Panc1 (cell line): ENCODE measurements around the gene TWNK.

Experiments used
- CTCF ChIP-seq: fragments of 450-650 bp; IDR thresholded peaks from 2 replicates; pipeline ENCODE4 v1.5.1; 2017; ENCODE audit warnings: mild to moderate bottlenecking
- POLR2AphosphoS5 ChIP-seq: IDR thresholded peaks from 2 replicates; pipeline ENCODE4 v1.6.1; 2012; ENCODE audit warnings: mild to moderate bottlenecking, low read depth, low read length, moderate library complexity
- REST ChIP-seq, 2 experiments: IDR thresholded peaks; 2 replicates each; pipeline ENCODE4 v1.6.1; 2011 to 2012; ENCODE audit warnings: low read depth in 2 of 2, control low read depth in 1 of 2, low read length in 1 of 2, mild to moderate bottlenecking in 1 of 2, moderate library complexity in 1 of 2; ENCODE audit not compliant: insufficient read depth in 1 of 2
- SIN3A ChIP-seq: IDR thresholded peaks from 2 replicates; pipeline ENCODE4 v1.6.1; 2012; ENCODE audit warnings: low read depth, mild to moderate bottlenecking, low read length, moderate library complexity, borderline replicate concordance; ENCODE audit not compliant: insufficient read depth

GRCh38 chr10:101040851-101041250, 53.5 kb downstream of the TWNK start:
- no peak for TF ChIP-seq CTCF
- TF ChIP-seq POLR2AphosphoS5, result no peak
- TF ChIP-seq REST (IDR thresholded peaks at IDR 0.05; ENCODE audit: insufficient read depth in 1 of 2, low read depth in 2 of 2, low read length in 1 of 2), result no peak
- TF ChIP-seq SIN3A, result no peak
